Measurements from ENCODE around the gene CCDC78. TPM values are rescaled to one million over a fixed set of nuclear protein-coding genes. Genes with fewer than 3 reads are reported as not detected.

Gene CCDC78
- total RNA-seq, 2 experiments from 2014 or later: 4.6 to 5.7 TPM

GRCh38 chr16:675884-676564, 50.2 kb downstream of the CCDC78 start:
- H3K27ac Mint-ChIP-seq: no peak overlapping the region
- no peaks in the 10 kb centered on the region for H3K9me3 Mint-ChIP-seq
- H3K27me3 Mint-ChIP-seq: peaks cover 7% of the 10 kb centered on the region
- intact Hi-C loops (cut with micrococcal nuclease): no loop called here
- H3K4me1 Mint-ChIP-seq (ENCODE audit: low read depth): peaks cover 12% of the 10 kb centered on the region
- no peak for DNase-seq
- no peak for ATAC-seq
- no peak overlapping the region for H3K4me3 Mint-ChIP-seq
- POLR2A ChIA-PET: interaction anchor here (0.9 to 1.9 kb wide), 10 partner anchors 8 to 120 kb away, joined by 3 to 8 read pairs (median 3); partner anchors contain the start of genes JMJD8, WDR24 and WDR90
- H3K36me3 Mint-ChIP-seq (ENCODE audit: low read depth): peaks cover 6% of the 10 kb centered on the region
- TF ChIP-seq, protein P1, sequence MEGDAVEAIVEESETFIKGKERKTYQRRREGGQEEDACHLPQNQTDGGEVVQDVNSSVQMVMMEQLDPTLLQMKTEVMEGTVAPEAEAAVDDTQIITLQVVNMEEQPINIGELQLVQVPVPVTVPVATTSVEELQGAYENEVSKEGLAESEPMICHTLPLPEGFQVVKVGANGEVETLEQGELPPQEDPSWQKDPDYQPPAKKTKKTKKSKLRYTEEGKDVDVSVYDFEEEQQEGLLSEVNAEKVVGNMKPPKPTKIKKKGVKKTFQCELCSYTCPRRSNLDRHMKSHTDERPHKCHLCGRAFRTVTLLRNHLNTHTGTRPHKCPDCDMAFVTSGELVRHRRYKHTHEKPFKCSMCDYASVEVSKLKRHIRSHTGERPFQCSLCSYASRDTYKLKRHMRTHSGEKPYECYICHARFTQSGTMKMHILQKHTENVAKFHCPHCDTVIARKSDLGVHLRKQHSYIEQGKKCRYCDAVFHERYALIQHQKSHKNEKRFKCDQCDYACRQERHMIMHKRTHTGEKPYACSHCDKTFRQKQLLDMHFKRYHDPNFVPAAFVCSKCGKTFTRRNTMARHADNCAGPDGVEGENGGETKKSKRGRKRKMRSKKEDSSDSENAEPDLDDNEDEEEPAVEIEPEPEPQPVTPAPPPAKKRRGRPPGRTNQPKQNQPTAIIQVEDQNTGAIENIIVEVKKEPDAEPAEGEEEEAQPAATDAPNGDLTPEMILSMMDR (IDR thresholded peaks at IDR 0.05): no peak
- CTCF ChIA-PET: interaction anchor here (0.8 to 1.7 kb wide), 5 partner anchors 8 to 65 kb away, joined by 3 read pairs; partner anchors contain the start of genes CIAO3 and RHOT2

- ATAC-seq (no peak), DNase-seq (no peak)
- Mint-ChIP-seq H3K36me3 (ENCODE audit: low read depth) (peaks cover 7% of the 10 kb centered on the region), H3K27ac (no peak within 1 kb of the TSS), H3K4me1 (ENCODE audit: low read depth) (peaks cover 11% of the 10 kb centered on the region), H3K4me3 (no peak within 1 kb of the TSS), H3K27me3 (peaks cover 7% of the 10 kb centered on the region), H3K9me3 (no peaks in the 10 kb centered on the region)
- ChIA-PET POLR2A (interaction anchor here (0.9 to 1.9 kb wide), 11 partner anchors 9 to 121 kb away, joined by 3 to 8 read pairs (median 3); partner anchors contain the start of genes JMJD8, WDR24 and WDR90), CTCF (interaction anchor here (0.8 to 1.7 kb wide), 4 partner anchors 9 to 66 kb away, joined by 3 read pairs; partner anchors contain the start of gene CIAO3)
- TF ChIP-seq, protein P1 (IDR thresholded peaks at IDR 0.05): no peak
- intact Hi-C loops (cut with micrococcal nuclease): no loop called here
Observed at GRCh38 chr16:674968-675883, 51.0 kb downstream of the CCDC78 start, which contains the start of gene RHBDL1. Gene RHBDL1, plus strand, starts transcription at chr16:675671. Its CDS starts 120 bp downstream, at chr16:675791.

GRCh38 chr16:674214-674881, 51.9 kb downstream of the CCDC78 start:
- CTCF ChIA-PET: no interaction called here
- no peak overlapping the region for H3K4me3 Mint-ChIP-seq

DNA sequence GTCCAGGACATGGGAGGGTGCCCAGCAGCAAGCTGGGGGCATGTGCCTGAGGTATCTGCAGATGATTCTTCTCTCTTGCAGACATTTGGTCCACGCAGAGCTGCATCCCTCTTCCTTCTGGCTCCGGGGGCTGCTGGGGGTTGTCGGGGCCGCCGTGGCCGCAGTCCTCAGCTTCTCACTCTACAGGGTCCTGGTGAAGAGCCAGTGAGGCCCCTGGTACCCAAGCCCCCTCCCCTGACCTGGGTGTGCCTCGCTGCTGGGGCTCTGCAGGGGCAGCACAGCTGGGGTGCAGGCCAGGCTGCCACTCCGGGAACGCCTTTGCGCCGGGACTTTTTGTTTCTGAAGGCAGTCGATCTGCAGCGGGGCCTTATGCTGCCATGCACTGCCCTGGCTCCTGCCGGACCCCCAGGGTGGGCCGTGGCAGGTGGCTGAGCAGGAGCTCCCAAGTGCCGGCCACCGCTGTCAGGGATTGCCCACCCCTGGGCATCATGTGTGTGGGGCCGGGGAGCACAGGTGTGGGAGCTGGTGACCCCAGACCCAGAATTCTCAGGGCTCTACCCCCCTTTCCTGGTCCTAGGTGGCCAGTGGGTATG, 52.7 kb downstream of the CCDC78 start:
- Mint-ChIP-seq H3K27ac (no peak overlapping the region), H3K9me3 (no peaks in the 10 kb centered on the region), H3K4me1 (ENCODE audit: low read depth) (peaks cover 7% of the 10 kb centered on the region), H3K4me3 (no peak overlapping the region), H3K36me3 (ENCODE audit: low read depth) (peaks cover 10% of the 10 kb centered on the region), H3K27me3 (peaks cover 7% of the 10 kb centered on the region)
- POLR2A ChIA-PET: interaction anchor here (0.8 to 1.5 kb wide), 2 partner anchors 9 to 16 kb away, joined by 3 to 5 read pairs; partner anchors contain the start of gene WDR24
- ATAC-seq: no peak
- CTCF ChIA-PET: no interaction called here
- TF ChIP-seq, protein P1 (IDR thresholded peaks at IDR 0.05): no peak
- DNase-seq: no peak
- intact Hi-C loops (cut with micrococcal nuclease): no loop called here

More at GRCh38 chr16:674214-674881, 51.9 kb downstream of the CCDC78 start:
- intact Hi-C loops (cut with micrococcal nuclease): no loop called here
- TF ChIP-seq, protein P1 (IDR thresholded peaks at IDR 0.05): no peak
- POLR2A ChIA-PET: interaction anchor here (0.9 to 1.5 kb wide), 2 partner anchors 15 to 30 kb away, joined by 3 read pairs; partner anchors contain the start of gene WDR24
- Mint-ChIP-seq H3K36me3 (ENCODE audit: low read depth) (peaks cover 10% of the 10 kb centered on the region), H3K27ac (no peak overlapping the region), H3K9me3 (no peaks in the 10 kb centered on the region), H3K27me3 (peaks cover 7% of the 10 kb centered on the region), H3K4me1 (ENCODE audit: low read depth) (peaks cover 11% of the 10 kb centered on the region)
- ATAC-seq (no peak), DNase-seq (no peak)

Data from activated CD8-positive, alpha-beta T cell treated with anti-CD3 and anti-CD28 coated beads for 36 hours (primary cell).